Measurements from ENCODE around the gene CORO2A. TPM values are rescaled to one million over a fixed set of nuclear protein-coding genes. Genes with fewer than 3 reads are reported as not detected.

Gene CORO2A
- total and polyA plus RNA-seq, 10 of the 15 experiments (the other 5 are each of a cell fraction or from before 2014, with no cell fraction given) = 1.0 to 5.3 (median 3.5) TPM

DNA sequence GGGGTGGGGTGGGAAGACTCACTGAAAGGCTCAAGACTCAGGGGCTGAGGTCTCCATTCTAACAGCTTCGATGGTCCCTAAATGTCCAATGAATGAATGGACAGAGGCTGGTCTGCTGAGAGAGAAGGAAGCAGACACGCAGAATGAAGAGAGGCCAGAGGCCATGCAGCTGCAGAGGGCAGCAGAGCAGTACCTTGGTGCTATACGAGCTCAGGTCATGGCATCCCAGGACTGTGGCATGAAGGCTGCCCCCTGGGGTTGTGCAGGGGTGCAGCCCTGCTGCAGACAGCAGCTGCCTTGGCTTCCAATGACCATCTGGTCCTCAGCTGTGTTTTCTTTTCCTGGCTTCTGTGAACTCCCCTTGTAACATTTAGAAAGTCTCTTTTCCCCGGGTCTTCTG lies 15.2 kb upstream of the CORO2A start:
- no peaks in the 10 kb centered on the region; a peak in 1 of 4 replicates for H3K27me3 ChIP-seq (replicated peaks in 1 of 2; ENCODE audit: control insufficient read depth in 2 of 2, insufficient read depth in 2 of 2, low read length in 1 of 2)
- ChIA-PET POLR2A (no interaction called here), RAD21 (ENCODE audit: unreplicated experiment) (interaction anchor here (1.4 kb wide), 2 partner anchors 14 to 49 kb away, joined by 3 read pairs; no protein-coding TSS in a partner anchor), CTCF (interaction anchor here (0.7 to 4.9 kb wide), 7 partner anchors 11 to 285 kb away, joined by 4 to 39 read pairs (median 4); partner anchors contain the start of genes TBC1D2 and TRMO), SMC1A (ENCODE audit: uncharacterized antibody, unreplicated experiment) (interaction anchor here (1.0 to 5.8 kb wide), 5 partner anchors 14 to 157 kb away, joined by 3 to 23 read pairs (median 3); partner anchors contain the start of gene TBC1D2)
- WGBS (ENCODE audit: insufficient coverage, insufficient replicate concordance, low lambda C conversion rate, missing lambda C conversion rate) = 48% methylated on average over 4 of the region's 4 CpGs
- H3K79me2 ChIP-seq (ENCODE audit: control insufficient read depth, insufficient read depth, low read length) = no peaks in the 10 kb centered on the region
- H3K27ac ChIP-seq (ENCODE audit: control insufficient read depth, insufficient read depth) = no peak overlapping the region
- no peak overlapping the region for H2AFZ ChIP-seq (ENCODE audit: control insufficient read depth, low read depth, low read length)
- no peak for TF ChIP-seq ZBTB4 (CRISPR knock-in tag; IDR thresholded peaks at IDR 0.05)
- no peak for TF ChIP-seq CHD1 (IDR thresholded peaks at IDR 0.05; ENCODE audit: low read depth, low read length)
- TF ChIP-seq HDGF (IDR thresholded peaks at IDR 0.05) = no peak
- TF ChIP-seq KAT2A (conservative IDR thresholded peaks at IDR 0.05; ENCODE audit: control insufficient read depth, low read depth, low read length) = no peak
- TF ChIP-seq SPI1 (IDR thresholded peaks at IDR 0.05; ENCODE audit: borderline replicate concordance, insufficient read depth, low read depth, low read length) = no peak
- no peak for TF ChIP-seq BRCA1 (IDR thresholded peaks at IDR 0.05; ENCODE audit: low read depth, low read length)
- TF ChIP-seq ZNF384 (IDR thresholded peaks at IDR 0.05; ENCODE audit: borderline replicate concordance, low read depth, low read length) = no peak
- no peak for TF ChIP-seq FOS (IDR thresholded peaks at IDR 0.05; ENCODE audit: borderline replicate concordance, extremely low read depth, insufficient read length)
- TF ChIP-seq ZNF622 (IDR thresholded peaks at IDR 0.05) = no peak
- no peak for TF ChIP-seq HDAC2 (IDR thresholded peaks at IDR 0.05)
- no peak for TF ChIP-seq PAX5 (IDR thresholded peaks at IDR 0.05; ENCODE audit: borderline replicate concordance, low read depth, low read length)
- TF ChIP-seq FOXK2 (IDR thresholded peaks at IDR 0.05) = no peak
- no peak overlapping the region for H3K4me2 ChIP-seq (ENCODE audit: control insufficient read depth, insufficient read depth)
- FAIRE-seq = no peak
- DNase-seq (ENCODE audit: low read depth, low spot score) = no peak
- H3K4me3 ChIP-seq = no peak overlapping the region
- H3K9me3 ChIP-seq (replicated peaks; ENCODE audit: control insufficient read depth, insufficient read depth, low read length) = no peaks in the 10 kb centered on the region
- no peaks in the 10 kb centered on the region for H4K20me1 ChIP-seq (ENCODE audit: control insufficient read depth, insufficient read depth)
- no TSS peak for BruUV-seq (replicated peaks)
- in situ Hi-C loops (cut with MboI) = no loop called here
- no peaks in the 10 kb centered on the region for H3K36me3 ChIP-seq (ENCODE audit: control insufficient read depth in 2 of 2, insufficient read depth in 2 of 2, low read length in 1 of 2)
- no peak overlapping the region for H3K9ac ChIP-seq (ENCODE audit: control insufficient read depth, insufficient read depth, low read length)
- intact Hi-C loops (cut with micrococcal nuclease; ENCODE audit: unreplicated experiment) = no loop called here
- ATAC-seq = no peak
- no peaks in the 10 kb centered on the region; the same call in 1 of the 2 replicates for H3K4me1 ChIP-seq (ENCODE audit: control insufficient read depth, insufficient read depth, low read length)
